Measurements from ENCODE around the gene ELF1.
"Not testable (repeated sequence)": the region's sequence is repeated elsewhere in the genome, so short reads cannot be mapped to it uniquely, and the experiment has no call there.

Gene ELF1

DNA sequence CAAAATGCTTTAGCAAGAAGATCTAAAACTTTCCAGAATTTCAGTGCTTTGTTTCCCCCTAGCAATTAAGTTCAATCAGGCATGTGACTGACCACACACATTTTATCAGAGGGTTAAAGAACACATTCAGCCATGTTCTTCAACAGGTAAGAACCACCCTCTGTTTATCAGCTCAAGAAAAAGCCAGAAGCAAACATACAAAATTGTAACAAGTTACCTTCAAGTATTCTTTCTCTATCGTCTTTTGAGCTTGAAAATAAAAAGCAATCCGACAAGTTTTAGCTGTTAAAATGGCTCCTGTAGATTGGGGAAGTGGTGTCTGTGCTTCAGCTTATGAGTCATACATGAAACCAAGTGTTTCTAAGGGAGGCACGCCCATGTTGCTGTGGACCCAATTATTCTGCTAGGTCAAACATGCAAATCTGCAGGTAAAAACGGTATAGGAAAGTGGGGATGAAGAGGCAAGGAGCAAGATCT, at the start of gene ELF1:
Gene ELF1 (minus strand): TSS at position 306 of the 477 bp plus-strand sequence. CDS start 37,262 bp downstream, outside the sequence.
- peak; percentile 40 for DNase-seq (ENCODE audit: low read depth)

DNA sequence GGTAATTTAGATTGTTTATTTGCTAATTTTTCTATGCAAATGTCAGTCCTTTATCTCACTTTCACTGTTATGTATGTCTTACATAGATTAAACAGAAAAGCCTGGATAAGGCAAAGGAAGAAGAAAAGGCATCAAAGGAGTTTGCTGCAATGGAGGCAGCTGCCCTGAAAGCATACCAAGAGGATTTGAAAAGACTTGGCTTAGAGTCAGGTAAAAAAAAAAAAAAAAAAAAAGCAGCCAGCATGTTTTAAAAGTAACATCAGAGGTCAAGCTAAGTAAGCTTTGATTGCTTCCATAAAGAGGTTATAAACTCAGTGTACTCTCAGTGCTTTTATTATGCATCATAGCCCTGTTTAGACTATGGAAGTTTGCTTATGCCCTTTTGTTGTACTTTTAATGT, 46.0 kb upstream of the ELF1 start:
- peak; percentile 75 for DNase-seq (ENCODE audit: low read depth)

DNA sequence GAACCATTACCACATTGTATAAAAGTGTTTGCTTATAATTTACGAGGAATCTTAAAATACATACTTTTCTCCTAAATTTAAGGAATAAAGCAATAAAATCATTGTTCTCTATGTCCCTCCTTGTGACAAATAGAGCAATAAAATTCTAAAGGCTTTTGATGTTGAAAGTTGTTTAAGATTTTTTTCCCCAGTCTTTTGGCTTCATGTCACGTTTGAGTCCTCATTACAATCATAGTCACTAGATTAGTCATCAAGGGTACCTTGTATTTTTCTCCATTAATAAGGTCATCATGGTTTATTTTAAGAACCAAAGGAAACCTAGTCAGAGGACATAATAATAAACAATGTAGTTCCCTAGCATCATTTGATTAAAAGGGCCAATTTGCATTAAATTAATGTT, 45.4 kb upstream of the ELF1 start:
- peak; percentile 32 for DNase-seq (ENCODE audit: low read depth)

DNA sequence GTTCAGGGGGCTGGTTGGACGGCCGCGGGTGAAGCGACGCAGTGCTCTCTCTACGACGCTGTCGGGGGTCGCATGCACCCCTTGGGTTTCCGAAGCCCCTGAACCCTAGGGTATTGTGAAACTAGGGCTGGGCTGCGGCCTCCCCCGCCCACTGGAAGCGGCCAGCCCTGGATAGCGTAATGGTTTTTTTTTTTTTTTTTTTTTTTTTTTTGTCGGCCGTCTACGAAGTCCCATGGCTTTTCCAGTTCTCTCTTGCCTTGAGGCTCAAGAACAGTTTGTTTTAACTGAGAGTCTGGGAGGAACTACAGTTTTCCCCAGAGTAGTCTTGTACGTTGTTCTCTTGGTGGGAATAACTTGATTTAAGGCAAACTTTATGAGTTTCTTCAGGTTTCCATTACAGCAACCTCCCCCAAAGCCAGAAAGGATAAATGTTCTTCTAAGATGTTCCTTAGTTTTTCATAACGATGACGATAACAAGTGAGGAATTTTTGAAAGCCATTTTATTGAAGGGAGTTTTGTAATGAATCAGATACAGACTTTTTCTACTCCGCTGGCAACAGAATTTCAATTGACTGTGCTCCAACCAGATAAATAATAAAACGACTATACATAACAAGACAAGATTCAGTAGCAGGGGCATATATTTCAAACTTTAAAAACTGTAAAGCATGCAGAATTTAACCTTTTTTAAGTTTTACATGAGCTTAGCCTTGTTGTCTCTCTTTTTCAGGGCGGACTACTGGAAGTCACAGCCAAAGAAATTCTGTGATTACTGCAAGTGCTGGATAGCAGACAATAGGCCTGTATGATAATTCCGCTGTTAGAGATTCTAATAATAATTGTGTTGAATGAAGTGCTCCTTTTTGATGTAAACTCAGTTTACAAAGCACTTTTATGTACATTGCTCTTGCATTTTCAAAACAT, 43.1 kb upstream of the ELF1 start:
- DNase-seq (ENCODE audit: low read depth): peak; percentile 72

DNA sequence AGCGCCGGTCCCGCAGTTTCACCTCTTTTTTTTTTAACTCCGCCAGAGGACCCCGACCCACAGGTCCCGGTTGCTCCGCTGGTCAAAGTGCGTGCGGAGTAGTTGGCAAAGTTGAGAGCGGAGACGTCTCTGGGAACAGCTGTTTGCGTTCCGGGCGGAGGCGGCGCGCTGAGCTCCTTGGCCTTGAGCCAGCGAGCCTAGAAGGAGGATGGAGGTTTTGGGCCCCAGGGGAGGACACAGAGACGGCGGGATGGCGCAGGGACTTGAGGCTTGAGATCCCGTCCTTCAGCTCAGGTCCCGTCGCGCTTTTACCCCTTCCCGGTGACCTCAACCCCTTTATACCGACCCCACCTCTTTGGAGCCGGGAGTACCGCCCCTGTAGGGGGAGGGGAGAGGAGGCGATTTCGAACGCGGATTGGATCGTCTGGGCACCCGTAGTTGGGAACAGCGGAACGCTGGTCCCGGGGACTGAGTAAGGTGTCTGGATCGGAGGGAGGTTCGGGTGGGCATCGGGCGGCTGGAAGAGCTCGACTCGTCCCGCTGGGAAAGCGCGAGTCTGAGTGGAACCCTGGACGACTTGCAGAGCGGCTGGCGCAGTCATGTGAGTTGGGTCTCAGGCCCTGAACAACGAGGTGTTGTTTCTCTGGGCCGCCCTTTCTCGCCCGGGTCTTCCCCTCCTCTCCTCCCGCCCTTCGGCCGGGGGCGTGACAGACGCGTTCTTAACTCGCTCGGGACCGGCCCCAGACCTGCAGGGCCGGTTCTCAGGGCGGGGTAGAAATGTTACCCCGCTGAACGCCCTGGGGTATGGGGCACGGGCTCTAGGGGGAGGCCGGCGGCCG, 42.2 kb upstream of the ELF1 start, which contains the start of gene WBP4:
Gene WBP4 (plus strand): TSS at position 435 of the 839 bp plus-strand sequence. CDS start 165 bp downstream, at position 600.
- DNase-seq (ENCODE audit: low read depth): peak; percentile 90

DNA sequence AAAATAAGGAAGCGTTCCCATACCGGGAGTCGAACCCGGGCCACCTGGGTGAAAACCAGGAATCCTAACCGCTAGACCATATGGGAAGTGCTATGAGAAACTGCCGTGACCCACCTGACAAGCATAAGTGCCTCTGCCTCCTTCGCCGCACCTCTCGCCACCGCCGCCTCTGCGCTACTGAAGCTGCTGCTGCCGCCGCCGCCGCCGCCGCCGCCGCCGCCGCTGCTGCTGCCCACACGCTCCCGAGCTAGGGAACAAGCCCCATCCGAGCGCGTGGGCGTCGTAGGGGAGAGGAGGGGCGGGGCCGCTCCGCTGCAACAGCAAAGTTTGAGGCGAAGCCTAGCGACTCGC, 41.6 kb upstream of the ELF1 start:
- DNase-seq (ENCODE audit: low read depth): peak; percentile 56

DNA sequence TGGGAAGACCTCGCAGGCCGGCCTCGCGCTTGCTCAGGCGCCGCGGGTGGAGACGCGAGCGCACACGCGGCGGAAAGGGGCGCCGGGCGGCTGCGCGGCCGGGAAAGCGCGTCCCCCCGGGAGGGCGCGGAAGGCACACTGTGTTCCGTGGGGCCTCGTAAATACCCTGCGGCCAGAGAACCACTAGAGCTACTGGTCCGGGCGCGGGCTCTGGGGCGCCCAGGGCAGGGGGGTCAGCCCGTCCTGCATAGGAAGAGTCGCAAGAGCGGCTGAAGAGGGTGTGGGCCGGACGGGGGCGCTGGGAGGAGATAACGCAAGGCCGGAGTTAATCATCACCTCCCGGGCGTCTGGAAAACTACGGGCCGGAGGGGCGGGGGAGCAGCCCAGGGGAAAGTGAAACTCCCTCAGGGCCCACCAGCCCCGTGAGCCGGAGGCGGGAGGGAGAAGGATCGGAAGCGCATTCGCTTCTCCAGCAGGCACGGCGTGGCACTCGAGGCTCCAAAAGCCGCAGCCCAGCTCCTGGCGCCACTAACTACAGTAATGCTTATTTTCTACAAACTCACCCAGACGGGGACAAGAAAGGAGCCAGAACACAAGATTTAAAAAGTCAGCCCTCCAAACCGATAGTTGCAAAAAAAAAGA, 41.1 kb upstream of the ELF1 start:
- peak; percentile 90 for DNase-seq (ENCODE audit: low read depth)

DNA sequence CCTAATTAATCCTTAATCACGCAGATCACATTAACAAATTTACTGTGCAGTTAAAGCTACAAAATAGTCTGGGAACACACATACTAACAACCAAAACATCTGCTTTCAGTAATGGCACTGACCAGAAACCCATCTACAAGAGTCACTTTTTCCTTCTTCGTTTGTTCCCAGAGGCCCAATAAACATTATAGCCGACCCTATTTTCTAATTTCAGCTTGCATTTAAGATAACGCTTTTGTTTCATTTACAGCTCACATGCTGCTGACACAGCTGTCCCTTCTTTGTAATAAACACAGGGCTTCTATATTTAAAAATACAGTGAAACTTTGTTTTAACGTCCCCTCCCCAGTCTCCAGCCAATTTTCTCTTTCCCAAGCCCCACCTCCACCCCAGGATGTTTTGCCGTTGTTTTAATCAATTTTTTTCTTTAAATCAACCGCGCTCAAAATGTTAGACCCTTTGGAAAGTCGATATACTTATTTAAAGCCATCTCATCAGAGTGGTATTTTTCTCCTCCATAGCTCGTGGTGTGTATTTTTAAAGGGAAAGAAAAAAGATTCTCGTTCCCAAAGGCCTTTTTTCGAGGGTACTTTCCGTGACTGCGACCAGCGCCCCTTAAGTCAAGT, 40.5 kb upstream of the ELF1 start:
- no peak for DNase-seq (ENCODE audit: low read depth)

DNA sequence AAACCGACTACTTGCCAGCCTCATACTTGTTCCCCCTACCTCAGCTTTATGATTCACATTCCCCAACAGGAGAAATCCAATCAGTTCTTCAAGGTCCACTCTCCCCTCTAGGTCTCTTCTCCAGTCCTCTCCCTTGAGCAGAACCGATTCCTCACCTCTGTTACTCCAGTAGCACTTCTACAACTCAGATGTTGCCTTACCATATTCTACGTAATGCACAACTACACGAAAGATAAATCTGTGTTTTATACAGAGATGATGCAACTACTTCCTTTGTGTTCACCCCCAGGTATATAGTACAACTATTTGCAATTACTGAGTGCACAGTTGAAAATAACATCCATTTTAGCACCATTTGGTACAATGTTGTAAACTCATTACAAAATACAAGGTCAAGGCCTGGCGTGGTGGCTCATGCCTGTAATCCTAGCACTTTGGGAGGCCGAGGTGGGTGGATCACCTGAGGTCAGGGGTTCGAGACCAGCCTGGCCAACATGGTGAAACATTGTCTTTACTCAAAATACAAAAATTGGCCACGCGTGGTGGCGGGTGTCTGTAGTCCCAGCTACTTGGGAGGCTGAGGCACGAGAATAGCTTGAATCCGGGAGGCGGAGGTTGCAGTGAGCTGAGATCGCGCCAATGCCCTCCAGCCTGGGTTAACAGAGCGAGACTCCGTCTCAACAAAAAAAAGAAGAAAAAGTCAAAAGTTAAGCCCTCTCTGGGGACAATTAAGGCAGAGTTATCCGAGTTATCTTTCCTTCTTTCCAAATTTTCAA, 39.4 kb upstream of the ELF1 start:
- DNase-seq (ENCODE audit: low read depth): no peak

DNA sequence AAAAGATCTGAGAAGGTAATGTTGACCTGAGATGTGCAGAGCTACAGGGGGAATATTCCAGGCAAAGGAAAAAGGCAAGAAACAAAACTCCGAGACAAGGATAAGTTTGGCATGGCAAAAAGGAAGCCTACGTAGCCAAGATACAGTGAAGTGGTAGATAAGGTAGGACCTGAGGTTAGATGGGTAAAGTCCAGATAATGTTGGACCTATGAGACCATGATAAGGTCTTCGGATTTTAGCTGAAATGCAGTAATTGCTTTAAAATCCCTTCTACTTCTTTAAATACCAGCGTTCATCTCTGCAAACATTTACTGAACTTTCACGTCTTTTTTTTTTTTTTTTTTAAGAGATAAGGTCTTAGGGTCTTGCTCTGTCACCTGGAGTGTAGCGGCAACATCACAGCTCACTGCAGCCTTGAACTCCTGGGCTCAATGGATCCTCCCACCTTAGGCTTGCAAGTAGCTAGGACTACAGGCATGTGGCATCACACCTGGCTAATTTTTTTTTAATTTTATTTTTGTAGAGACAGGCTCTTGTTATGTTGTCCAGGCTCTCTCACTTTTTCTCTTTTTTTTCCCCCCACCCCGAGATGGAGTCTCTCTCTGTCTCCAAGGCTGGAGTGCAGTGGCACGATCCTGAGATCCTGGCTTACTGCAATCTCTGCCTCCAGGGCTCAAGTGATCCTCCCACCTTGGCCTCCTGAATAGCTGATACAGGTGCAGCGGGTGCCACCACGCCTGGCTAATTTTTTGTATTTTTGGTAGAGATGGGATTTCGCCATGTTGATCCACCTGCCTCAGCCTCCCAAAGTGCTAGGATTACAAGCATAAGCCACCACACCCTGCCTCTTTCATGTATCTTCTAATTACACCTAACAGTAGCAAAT, 38.0 kb upstream of the ELF1 start:
- DNase-seq (ENCODE audit: low read depth): no peak

DNA sequence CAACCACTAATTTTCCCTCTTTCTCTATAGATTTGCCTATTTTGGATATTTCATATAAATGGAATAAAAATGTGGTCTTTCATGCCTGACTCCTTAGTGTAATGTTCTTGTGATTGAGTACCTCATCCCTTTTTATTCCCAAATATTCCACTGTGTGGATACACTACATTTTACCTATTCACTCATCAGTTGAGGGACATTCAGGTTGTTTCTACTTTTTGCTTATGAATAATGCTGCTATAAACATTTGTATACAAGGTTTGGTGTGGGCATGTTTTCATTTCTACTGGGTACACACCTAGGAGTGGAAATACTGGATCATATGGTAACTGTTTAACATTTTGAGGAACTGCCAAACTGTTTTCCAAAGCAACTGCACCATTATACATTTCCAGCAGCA, 37.1 kb upstream of the ELF1 start:
- DNase-seq (ENCODE audit: low read depth): no peak

DNA sequence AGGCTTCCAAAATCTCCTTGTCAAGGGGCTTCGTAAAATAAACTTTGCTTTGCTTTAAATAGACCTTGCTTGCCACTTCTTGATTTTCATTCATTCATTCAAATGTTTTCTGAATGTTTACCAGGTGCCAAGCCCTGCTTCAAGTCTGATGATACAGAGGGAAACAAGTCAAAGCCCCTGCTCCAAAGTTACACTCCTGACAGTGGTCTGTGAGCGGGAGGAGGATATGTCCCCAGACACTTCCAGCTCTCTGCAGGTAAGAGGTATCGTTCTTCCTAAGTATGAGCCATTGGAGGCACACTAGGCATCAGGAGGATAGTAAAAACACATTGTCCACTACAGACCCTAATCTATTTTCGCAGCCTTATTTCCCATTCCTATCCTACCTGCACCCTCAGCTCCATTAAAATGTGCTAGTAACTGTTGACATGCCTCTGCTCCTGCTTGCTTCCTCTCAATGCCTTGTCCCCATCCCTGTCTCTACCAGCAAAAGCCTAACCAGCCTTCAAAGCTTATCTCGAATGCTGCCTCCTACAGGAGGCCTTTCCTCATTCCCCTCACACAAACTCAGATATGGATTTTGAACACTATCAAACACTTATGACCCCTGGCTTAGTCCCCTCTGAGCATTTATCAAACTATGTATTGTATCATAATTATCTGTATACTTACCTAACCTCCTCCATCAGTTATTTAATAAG, 36.0 kb upstream of the ELF1 start:
- no peak for DNase-seq (ENCODE audit: low read depth)

DNA sequence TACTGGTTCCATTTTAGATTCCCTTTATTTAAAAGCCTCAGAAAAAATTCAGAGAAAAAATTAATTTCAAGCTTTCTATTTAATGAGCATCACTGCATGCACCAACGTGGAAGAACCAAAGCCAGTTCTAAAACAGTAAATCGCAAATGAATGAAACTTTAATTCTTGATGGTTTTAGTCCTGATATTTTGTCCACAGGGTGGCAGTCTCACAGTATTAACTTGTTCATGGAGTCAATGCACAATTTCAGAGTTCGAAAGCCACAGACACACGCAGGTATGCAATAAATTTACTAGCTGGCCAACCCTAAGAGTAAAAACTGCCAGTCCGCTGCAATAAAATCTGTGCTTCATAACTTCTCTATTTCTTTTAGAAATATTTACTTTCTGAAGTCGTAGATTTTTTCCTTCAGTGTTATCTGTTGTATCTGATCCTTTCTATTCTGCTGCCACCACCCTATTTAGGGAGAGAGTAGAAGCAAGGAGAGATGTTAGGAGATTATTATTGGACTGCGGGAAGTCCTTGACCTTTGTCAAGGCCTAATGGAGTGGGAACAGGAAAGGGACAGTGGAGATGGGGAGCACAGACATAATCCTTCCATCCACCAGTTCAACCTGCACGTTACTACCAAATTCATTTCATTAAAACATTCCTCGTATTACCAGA, 35.2 kb upstream of the ELF1 start:
- peak; percentile 32 for DNase-seq (ENCODE audit: low read depth)

DNA sequence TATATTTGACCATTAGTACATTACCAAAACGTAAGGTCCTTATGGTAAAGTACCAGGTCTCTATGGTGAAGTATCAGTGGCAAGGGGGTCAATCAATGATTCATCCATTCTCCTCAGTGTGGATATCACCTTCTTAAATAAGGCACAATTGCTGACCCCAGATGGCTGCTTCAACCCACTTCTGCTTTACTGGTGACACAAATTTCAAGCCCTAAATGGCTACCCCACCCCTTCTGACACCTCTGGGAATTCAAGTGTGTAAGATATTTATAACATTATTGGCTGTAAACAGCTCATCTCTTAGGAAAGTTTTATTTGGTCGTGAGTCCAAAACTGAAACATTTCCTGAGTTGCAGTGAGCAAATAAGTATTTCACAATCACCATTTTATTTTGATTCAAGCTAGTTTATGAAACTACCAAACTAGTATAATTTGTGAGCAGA, 34.3 kb upstream of the ELF1 start:
- DNase-seq (ENCODE audit: low read depth): peak; percentile 38

DNA sequence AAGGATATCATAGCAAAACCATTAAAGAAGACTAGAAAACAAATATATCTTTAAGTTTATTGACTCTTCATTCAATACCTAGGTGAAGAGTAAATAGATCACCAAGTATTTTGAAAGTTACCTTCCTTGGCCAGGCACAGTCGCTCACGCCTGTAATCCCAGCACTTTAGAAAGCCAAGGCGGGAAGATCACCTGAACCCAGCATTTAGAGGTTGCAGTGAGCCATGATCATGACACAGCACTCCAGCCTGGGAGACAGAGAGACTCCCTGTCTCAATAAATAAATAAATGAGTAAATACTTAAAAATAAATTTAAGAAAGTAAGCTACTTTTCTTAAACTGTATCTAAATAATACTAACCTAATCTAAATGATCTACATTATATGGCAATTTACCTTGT, 33.3 kb upstream of the ELF1 start:
- no peak for DNase-seq (ENCODE audit: low read depth)

DNA sequence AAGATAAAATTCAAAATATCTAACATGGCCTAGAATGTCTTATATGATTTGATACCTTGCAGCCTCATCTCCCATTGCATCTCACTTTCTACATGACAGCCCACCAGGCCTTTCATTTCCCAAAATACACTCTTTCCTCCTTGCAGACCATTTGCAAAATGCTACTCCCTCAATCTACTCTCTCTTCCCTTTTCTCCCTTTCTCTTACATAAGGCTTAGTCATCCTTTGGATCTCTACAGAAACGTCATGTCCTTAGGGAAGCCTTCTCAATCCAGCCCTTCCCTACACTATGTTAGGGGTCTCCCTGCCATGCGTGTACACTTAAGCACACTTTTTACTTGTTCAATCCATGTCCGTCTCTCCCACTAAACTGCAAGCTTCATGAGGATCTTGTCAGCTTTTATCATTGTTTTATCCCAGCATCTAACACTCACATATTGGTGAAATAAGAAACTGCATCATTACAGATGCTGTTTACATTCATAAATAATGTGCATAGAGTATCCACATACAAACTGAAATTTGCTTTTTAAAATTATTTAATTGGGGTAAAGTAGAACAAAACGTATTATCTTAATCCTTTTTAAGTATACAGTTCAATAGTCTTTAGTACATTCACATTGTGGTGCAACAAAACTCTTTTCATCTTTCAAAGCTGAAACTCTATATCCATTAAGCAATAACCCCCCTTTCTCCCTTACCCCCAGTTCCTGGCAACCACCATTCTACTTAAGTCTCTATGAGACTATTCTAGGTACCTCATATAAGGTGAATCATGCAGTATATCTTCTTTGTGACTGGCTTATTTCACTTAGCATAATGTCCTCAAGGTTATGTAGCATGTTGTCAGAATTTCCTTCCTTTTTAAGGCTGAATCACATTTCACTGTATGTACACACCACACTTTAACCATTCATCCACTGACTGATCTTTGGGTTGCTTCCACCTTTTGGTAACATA, 30.6 kb upstream of the ELF1 start:
- no peak for DNase-seq (ENCODE audit: low read depth)

DNA sequence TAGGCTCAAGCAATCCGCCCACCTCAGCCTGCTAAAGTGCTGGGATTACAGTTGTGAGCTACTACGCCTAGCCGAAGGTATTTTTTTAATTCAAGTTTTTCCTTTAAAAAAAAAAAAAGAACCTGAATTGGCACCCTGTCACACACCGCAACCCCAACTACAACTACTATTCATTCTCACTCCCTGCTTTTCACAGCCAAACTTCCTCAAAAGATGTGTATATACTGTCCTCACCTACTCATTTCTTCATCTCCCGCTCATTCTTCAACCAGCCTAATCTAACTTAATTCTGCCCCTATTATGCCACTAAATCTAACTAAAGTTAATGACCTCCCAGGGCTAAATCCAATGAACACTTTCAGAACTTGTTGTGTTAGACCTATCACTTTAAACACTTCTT, 29.5 kb upstream of the ELF1 start:
- no peak for DNase-seq (ENCODE audit: low read depth)

DNA sequence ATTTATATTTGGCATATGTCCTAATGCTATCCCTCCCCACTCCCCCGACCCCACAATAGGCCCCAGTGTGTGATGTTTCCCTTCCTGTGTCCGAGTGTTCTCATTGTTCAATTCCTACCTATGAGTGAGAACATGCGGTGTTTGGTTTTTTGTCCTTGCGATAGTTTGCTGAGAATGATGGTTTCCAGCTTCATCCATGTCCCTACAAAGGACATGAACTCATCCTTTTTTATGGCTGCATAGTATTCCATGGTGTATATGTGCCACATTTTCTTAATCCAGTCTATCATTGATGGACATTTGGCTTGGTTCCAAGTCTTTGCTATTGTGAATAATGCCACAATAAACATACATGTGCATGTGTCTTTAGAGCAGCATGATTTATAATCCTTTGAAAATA, 23.3 kb upstream of the ELF1 start:
- not testable (repeated sequence) for DNase-seq (ENCODE audit: low read depth)

Data from fibroblast of the conjunctiva (primary cell).